IPS DF 6.9 (cell line): ENCODE results near the gene LRRC74A.

Source experiments
- DNase-seq: peaks from one replicate; pipeline ENCODE4 v3.0.0-alpha.2; 2013; ENCODE audit warnings: low read depth, low spot score
- H3K27ac ChIP-seq: one replicate; pipeline ENCODE4 v1.5.1; 2013; ENCODE audit warnings: low read length, control low read depth
- H3K27me3 ChIP-seq: 2 replicates; pipeline ENCODE4 v1.6.1; 2013; ENCODE audit warnings: mild to moderate bottlenecking, low read length; ENCODE audit not compliant: control insufficient read depth, insufficient read depth
- H3K36me3 ChIP-seq: 2 replicates; pipeline ENCODE4 v1.6.1; 2013; ENCODE audit warnings: low read length; ENCODE audit not compliant: control insufficient read depth, insufficient read depth
- H3K4me1 ChIP-seq: 2 replicates; pipeline ENCODE4 v1.6.1; 2013; ENCODE audit warnings: low read length; ENCODE audit not compliant: control insufficient read depth, insufficient read depth
- H3K4me3 ChIP-seq: 2 replicates; pipeline ENCODE4 v1.5.1; 2013; ENCODE audit warnings: mild to moderate bottlenecking, low read length
- H3K9me3 ChIP-seq: 2 replicates; pipeline ENCODE4 v1.6.1; 2013; ENCODE audit warnings: low read length, inconsistent platforms; ENCODE audit not compliant: control insufficient read depth, insufficient read depth
- WGBS: extraction: QIAGEN DNeasy Blood & Tissue Kit; methylation state at CpG from one replicate; pipeline ENCODE4 v1.1.7; 2013; ENCODE audit warnings: mixed read lengths, missing lambda C conversion rate; ENCODE audit not compliant: insufficient read length, insufficient coverage; 5-methylcytosine and 5-hydroxymethylcytosine counted together

Gene LRRC74A

GRCh38 chr14:76867516-76868453, 41.6 kb downstream of the LRRC74A start:
- DNase-seq = no peak
- H3K9me3 ChIP-seq = no peaks in the 10 kb centered on the region

DNA sequence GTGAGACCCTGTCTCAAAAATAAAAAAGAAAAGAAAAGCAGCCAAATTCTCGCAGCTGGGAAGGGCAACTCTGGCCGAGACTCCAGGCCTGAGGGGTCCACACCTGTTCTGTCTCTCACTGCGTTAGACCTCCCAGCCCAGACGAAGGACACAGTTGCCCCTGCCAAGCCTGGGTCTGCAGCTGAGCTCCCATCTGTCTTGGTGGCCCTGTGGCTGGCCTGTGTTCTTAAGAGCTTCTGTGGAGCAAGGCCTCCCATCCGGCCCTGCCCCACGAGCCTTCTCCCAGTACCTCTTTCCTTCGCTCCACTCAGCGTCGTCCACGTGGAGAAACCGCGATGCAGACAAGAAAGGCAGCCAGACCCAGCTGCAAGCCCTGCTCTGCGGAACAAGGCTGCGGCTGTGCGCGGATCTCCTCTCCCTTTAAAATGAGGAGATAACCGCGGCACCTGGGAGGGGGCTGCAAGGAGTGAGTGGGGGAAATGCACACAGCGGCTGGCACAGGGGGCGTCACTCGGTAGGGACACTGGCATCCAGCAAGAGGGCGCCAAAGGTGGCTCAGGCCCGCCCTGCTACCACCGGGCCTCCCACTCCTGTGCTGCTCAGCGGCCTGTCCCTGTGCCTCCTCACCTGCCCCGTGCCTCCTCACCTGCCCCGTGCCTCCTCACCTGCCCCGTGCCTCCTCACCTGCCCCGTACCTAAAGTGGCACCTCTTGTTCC, 42.4 kb downstream of the LRRC74A start:
- Histone ChIP-seq H3K4me3 (no peak overlapping the region), H3K4me1 (peaks cover 5% of the 10 kb centered on the region; the same call in 1 of the 2 replicates), H3K27me3 (no peaks in the 10 kb centered on the region), H3K9me3 (no peaks in the 10 kb centered on the region), H3K27ac (no peak overlapping the region), H3K36me3 (no peaks in the 10 kb centered on the region)
- no CpG with 5 or more reads among the region's 29 CpGs for WGBS
- DNase-seq = no peak

More at GRCh38 chr14:76867516-76868453, 41.6 kb downstream of the LRRC74A start:
- no peaks in the 10 kb centered on the region for H3K27me3 ChIP-seq
- H3K36me3 ChIP-seq = no peaks in the 10 kb centered on the region
- H3K27ac ChIP-seq = no peak overlapping the region
- H3K4me3 ChIP-seq = no peak overlapping the region
- H3K4me1 ChIP-seq = peaks cover 5% of the 10 kb centered on the region; the same call in 1 of the 2 replicates
- no CpG with 5 or more reads among the region's 25 CpGs for WGBS

DNA sequence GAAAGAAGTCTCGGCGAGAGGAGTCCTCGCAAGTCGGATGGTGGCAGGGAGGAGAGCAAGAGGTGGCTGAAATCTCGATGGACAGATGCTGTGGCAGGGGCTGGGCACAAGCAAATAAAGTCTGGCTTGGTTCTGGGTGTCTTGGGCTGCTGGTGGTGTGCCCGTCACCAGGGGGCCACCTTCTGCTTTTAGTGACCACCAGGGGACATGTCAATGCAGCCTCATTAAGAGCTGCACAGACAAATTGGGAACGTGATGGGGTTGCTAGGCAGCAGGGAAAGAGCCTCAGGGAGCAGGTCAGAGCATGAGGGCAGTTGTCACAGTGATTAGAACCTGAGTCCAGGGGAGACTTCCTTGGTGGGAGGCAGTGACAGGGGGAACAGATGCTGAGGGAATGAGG, 44.0 kb downstream of the LRRC74A start:
- H3K27ac ChIP-seq = no peak overlapping the region
- H3K9me3 ChIP-seq = no peaks in the 10 kb centered on the region
- H3K4me1 ChIP-seq = 0 out of 2 replicates have a peak, but pooled peaks cover 2% of the 10 kb centered on the region
- H3K4me3 ChIP-seq = no peak overlapping the region
- H3K27me3 ChIP-seq = no peaks in the 10 kb centered on the region
- no CpG with 5 or more reads among the region's 7 CpGs for WGBS
- DNase-seq = no peak
- H3K36me3 ChIP-seq = no peaks in the 10 kb centered on the region

DNA sequence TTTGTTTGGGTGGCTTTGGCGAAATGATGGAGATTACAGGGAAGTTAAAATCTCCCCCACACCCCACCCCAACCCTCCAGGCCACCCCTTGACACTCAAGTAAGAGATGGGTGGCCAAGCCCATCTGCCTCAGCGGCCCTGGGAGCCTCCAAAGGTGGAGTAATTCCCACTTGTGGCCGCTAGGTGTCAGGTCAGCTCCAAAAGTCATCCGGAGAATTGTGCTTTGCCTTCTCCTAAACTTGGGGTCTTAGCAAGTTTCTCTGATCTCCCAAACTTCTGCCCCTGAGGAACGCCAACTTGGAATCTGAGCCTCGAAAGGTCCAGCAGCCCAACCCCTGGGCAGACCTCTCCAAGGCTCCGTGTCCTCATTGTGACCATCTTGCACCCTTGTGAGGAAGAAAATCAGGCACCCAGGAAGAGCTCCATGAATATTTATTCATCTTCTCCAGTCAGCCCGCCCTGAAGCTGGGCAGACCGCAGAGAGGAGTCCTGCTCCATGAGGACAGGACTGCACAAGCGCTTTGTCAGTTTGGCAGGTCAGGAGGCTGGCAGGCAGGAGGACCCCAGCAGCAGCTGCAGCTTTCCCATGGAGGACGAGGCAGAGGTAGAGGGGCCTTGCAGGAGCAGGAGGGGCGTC, 46.7 kb downstream of the LRRC74A start:
- WGBS = no CpG with 5 or more reads among the region's 12 CpGs

DNA sequence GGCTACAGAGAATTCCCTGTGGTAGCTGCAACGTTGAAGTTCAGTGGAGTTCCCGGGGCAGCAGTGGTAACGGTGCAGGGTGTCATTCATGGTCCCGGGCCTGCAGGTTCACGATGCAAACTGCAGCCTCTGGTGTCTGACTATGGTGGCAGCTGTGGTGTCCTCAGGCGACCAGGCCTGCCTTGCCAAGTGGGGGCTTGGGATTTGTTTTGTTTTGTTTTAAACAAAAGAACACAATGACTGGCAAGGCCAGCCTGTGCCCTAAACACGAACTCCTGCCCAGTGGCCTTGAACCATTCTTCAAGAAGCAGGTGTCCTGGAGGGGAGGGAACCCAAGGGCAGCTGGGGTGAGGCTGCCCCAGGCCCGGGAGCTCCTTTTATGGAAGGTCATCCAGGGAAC, 48.5 kb downstream of the LRRC74A start:
- Histone ChIP-seq H3K9me3 (no peaks in the 10 kb centered on the region; the same call in 1 of the 2 replicates), H3K4me1 (no peaks in the 10 kb centered on the region), H3K4me3 (no peak overlapping the region), H3K27me3 (no peaks in the 10 kb centered on the region), H3K27ac (no peak overlapping the region), H3K36me3 (no peaks in the 10 kb centered on the region)
- no peak for DNase-seq
- no CpG with 5 or more reads among the region's 8 CpGs for WGBS

More for the DNA sequence above, 46.7 kb downstream of the LRRC74A start:
- Histone ChIP-seq H3K4me3 (no peak overlapping the region), H3K27me3 (no peaks in the 10 kb centered on the region), H3K9me3 (no peaks in the 10 kb centered on the region; the same call in 1 of the 2 replicates), H3K27ac (no peak overlapping the region), H3K4me1 (no peaks in the 10 kb centered on the region), H3K36me3 (no peaks in the 10 kb centered on the region)
- no peak for DNase-seq

GRCh38 chr14:76876076-76876475, 49.9 kb downstream of the LRRC74A start:
- no peak for DNase-seq
- WGBS = no CpG with 5 or more reads among the region's 3 CpGs
- no peaks in the 10 kb centered on the region for H3K27me3 ChIP-seq
- no peak overlapping the region for H3K27ac ChIP-seq
- H3K9me3 ChIP-seq = no peaks in the 10 kb centered on the region; the same call in 1 of the 2 replicates
- no peaks in the 10 kb centered on the region for H3K36me3 ChIP-seq
- H3K4me3 ChIP-seq = no peak overlapping the region
- no peaks in the 10 kb centered on the region for H3K4me1 ChIP-seq

GRCh38 chr14:76877871-76878270, 51.7 kb downstream of the LRRC74A start:
- no peak for DNase-seq
- Histone ChIP-seq H3K27me3 (no peaks in the 10 kb centered on the region), H3K27ac (no peak overlapping the region), H3K36me3 (no peaks in the 10 kb centered on the region), H3K9me3 (no peaks in the 10 kb centered on the region; the same call in 1 of the 2 replicates), H3K4me1 (no peaks in the 10 kb centered on the region), H3K4me3 (no peak overlapping the region)
- no CpG with 5 or more reads among the region's 5 CpGs for WGBS

DNA sequence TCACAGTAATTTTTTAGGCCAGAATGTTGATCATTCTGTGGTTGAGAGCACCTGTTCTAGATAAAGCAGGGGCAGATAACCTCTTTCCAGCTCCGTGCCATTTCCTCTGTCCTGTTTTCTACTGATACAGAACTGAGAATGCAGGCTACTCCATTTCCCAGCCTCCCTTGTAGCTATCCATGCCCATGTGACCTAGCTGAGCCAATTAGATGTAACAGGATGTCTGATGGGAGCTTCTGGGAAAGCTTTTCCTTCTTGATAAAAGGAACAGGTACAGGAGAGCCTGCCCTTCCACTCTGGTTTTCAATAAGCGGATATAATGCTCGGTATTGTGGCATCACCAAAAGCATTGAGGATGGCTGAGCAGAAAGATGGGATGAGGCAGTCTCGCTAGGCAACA, 54.2 kb downstream of the LRRC74A start:
- DNase-seq = no peak
- Histone ChIP-seq H3K9me3 (no peaks in the 10 kb centered on the region; the same call in 1 of the 2 replicates), H3K4me1 (0 out of 2 replicates have a peak, but pooled peaks cover 3% of the 10 kb centered on the region), H3K27me3 (no peaks in the 10 kb centered on the region), H3K4me3 (no peak overlapping the region), H3K27ac (no peak overlapping the region), H3K36me3 (no peaks in the 10 kb centered on the region)
- no CpG with 5 or more reads among the region's 4 CpGs for WGBS

GRCh38 chr14:76881348-76881747, 55.1 kb downstream of the LRRC74A start:
- Histone ChIP-seq H3K27me3 (no peaks in the 10 kb centered on the region), H3K4me3 (no peak overlapping the region), H3K27ac (no peak overlapping the region), H3K4me1 (0 out of 2 replicates have a peak, but pooled peaks cover 3% of the 10 kb centered on the region), H3K9me3 (no peaks in the 10 kb centered on the region), H3K36me3 (no peaks in the 10 kb centered on the region)
- DNase-seq = no peak
- WGBS = no CpG with 5 or more reads among the region's 6 CpGs

GRCh38 chr14:76882651-76883050, 56.4 kb downstream of the LRRC74A start:
- no peak for DNase-seq
- H3K4me3 ChIP-seq = no peak overlapping the region
- H3K27me3 ChIP-seq = no peaks in the 10 kb centered on the region
- H3K4me1 ChIP-seq = 0 out of 2 replicates have a peak, but pooled peaks cover 3% of the 10 kb centered on the region
- no peak overlapping the region for H3K27ac ChIP-seq
- H3K36me3 ChIP-seq = no peaks in the 10 kb centered on the region
- no peaks in the 10 kb centered on the region for H3K9me3 ChIP-seq
- no CpG with 5 or more reads among the region's 5 CpGs for WGBS
